Tibial nerve (tissue), 4 donors: ENCODE data around the gene LRRC47. TPM values are rescaled to one million over a fixed set of nuclear protein-coding genes. Genes with fewer than 3 reads are reported as not detected.
A peak's percentile ranks its signal among the peaks of the same experiment; 100 is the strongest.

Source experiments
- DNase-seq, 2 donors: peaks; one replicate each; pipeline ENCODE4 v3.0.0-alpha.2; 2019; ENCODE audit warnings: low spot score in 2 of 2
- H3K27ac ChIP-seq, 4 donors: fragments of 200-600 bp; sonication (generic) in 3 of 4; one replicate each; pipeline ENCODE4 v1.5.1; 2017 to 2019; ENCODE audit warnings: mild to moderate bottlenecking in 1 of 4
- H3K27me3 ChIP-seq, 2 donors: fragments of 200-600 bp; sonication (generic) in 1 of 2; one replicate each; pipeline versions ENCODE4 v1.5.1 to v1.6.0; 2017 to 2019
- H3K36me3 ChIP-seq, 3 donors: fragments of 200-600 bp; sonication (generic); one replicate each; pipeline ENCODE4 v1.5.1; 2018 to 2019
- H3K4me1 ChIP-seq, 4 donors: fragments of 200-600 bp; sonication (generic) in 3 of 4; one replicate each; pipeline ENCODE4 v1.5.1; 2017 to 2019
- H3K4me3 ChIP-seq, 4 donors: fragments of 200-600 bp; sonication (generic) in 3 of 4; one replicate each; pipeline ENCODE4 v1.5.1; 2017 to 2019; ENCODE audit warnings: mild to moderate bottlenecking in 1 of 4, moderate library complexity in 1 of 4
- H3K9me3 ChIP-seq, 4 donors: fragments of 200-600 bp; sonication (generic) in 3 of 4; one replicate each; pipeline ENCODE4 v1.5.1; 2017 to 2019
- EP300 ChIP-seq, 2 donors: sonication (generic); formaldehyde crosslinking; IDR thresholded peaks; one replicate each; pipeline ENCODE4 v1.6.1; 2017; ENCODE audit warnings: antibody characterized with exemption in 2 of 2, mild to moderate bottlenecking in 1 of 2
- POLR2A ChIP-seq, 2 donors: fragments of 450-650 bp; IDR thresholded peaks; one replicate each; pipeline ENCODE4 v1.6.1; 2017; ENCODE audit warnings: antibody characterized with exemption in 2 of 2, mild to moderate bottlenecking in 2 of 2, moderate library complexity in 2 of 2
- WGBS, 2 donors: methylation state at CpG; one replicate each; pipeline ENCODE4 v1.1.5; 2018; 5-methylcytosine and 5-hydroxymethylcytosine counted together
- total RNA-seq, 4 donors: library from RNA; depleted of rRNA; stranded (reverse); fragments of >200 nt; gene quantifications; one replicate each; pipeline ENCODE4 v1.1.0, GENCODE V29; 2016
- TF ChIP-seq, protein P1 (sequence below), 5 experiments: fragments of 200-600 bp in 3 of 5; fragments of 450-650 bp in 2 of 5; sonication (generic) in 3 of 5; IDR thresholded peaks; one replicate each; pipeline ENCODE4 v1.5.1; 2016 to 2019; ENCODE audit warnings: antibody characterized with exemption in 5 of 5, mild to moderate bottlenecking in 3 of 5, moderate library complexity in 2 of 5

Gene LRRC47
- total RNA-seq, 4 donors from 2014 or later = 40.8 to 46.3 (median 42.6) TPM

DNA sequence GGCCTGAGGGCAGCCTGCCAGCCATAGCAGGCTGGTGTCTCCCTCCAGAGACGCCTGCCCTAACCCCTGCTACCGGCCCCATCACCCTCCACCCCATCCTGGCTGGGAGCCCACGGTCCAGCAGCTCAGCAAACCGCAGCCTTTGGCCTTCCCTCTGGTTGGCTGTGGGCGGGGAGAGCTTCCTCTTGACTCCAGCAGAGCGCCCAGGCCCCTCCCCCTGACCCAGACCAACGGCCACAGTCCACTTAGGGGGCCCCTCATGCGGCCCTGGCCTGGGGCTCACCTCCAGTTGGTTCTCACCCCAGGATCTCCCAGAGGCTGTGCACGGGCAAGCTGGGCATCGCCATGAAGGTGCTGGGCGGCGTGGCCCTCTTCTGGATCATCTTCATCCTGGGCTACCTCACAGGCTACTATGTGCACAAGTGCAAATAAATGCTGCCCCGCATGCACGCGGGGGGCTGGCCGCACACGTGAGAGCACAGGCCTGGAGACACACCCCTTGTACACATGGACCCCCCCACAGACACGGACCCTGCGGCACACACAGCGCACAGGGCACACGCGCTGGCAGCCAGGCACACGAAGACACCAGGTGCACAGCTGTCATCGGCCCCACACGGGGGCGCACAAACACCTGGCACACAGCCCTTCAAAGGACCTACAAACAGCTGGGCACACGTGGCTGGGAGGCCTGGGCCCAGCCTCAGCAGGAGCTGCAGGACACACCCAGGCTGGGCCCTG is 20.6 kb downstream of the LRRC47 start:
- peaks cover 0 to 37% (median 16%) of the 10 kb centered on the region in 3 donors for H3K36me3 ChIP-seq
- H3K27me3 ChIP-seq = no peaks in the 10 kb centered on the region
- no peak for TF ChIP-seq EP300 (IDR thresholded peaks at IDR 0.05)
- TF ChIP-seq, protein P1, sequence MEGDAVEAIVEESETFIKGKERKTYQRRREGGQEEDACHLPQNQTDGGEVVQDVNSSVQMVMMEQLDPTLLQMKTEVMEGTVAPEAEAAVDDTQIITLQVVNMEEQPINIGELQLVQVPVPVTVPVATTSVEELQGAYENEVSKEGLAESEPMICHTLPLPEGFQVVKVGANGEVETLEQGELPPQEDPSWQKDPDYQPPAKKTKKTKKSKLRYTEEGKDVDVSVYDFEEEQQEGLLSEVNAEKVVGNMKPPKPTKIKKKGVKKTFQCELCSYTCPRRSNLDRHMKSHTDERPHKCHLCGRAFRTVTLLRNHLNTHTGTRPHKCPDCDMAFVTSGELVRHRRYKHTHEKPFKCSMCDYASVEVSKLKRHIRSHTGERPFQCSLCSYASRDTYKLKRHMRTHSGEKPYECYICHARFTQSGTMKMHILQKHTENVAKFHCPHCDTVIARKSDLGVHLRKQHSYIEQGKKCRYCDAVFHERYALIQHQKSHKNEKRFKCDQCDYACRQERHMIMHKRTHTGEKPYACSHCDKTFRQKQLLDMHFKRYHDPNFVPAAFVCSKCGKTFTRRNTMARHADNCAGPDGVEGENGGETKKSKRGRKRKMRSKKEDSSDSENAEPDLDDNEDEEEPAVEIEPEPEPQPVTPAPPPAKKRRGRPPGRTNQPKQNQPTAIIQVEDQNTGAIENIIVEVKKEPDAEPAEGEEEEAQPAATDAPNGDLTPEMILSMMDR (IDR thresholded peaks at IDR 0.05) = peak in 1 of 5 experiments; percentile 23
- peaks cover 0 to 52% (median 40%) of the 10 kb centered on the region in 4 donors for H3K4me1 ChIP-seq
- WGBS, 2 donors = 41 to 43% methylated on average over 16 to 17 of the region's 27 CpGs
- DNase-seq = no peak
- H3K4me3 ChIP-seq = peak overlapping the region in 1 of 4 donors; percentile 5
- H3K27ac ChIP-seq = peak overlapping the region in 2 of 4 donors; percentile 22 to 89
- H3K9me3 ChIP-seq = no peaks in the 10 kb centered on the region

DNA sequence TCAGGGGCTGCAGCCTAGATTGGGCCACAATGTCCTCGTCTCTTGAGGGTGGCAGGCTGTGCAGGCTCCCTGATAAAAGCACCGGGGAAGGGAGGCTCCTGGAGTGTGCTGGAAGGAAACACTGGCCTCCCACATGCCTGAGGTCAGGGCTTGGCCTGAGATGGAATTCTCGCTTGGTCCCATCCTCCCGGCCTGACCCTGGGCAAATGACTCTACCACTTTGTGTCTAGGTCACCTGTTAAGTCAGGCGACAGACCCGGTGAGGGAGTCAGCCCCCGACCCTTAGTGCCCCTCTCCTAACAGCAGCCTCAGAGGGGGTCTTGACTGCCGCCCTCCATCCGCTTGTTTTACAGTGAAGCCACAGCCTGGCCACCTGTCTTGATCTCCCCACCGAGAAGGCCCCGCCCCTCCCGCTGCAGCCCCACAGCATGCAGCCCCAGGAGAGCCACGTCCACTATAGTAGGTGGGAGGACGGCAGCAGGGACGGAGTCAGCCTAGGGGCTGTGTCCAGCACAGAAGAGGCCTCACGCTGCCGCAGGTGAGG is 21.3 kb downstream of the LRRC47 start:
- 32 to 47% methylated on average over 10 to 12 of the region's 17 CpGs for WGBS, 2 donors
- H3K27me3 ChIP-seq = no peaks in the 10 kb centered on the region
- peaks cover 0 to 52% (median 40%) of the 10 kb centered on the region in 4 donors for H3K4me1 ChIP-seq
- TF ChIP-seq EP300 (IDR thresholded peaks at IDR 0.05) = no peak
- no peak for TF ChIP-seq POLR2A (IDR thresholded peaks at IDR 0.05)
- TF ChIP-seq, protein P1 (IDR thresholded peaks at IDR 0.05) = no peak
- peak overlapping the region in 2 of 4 donors; percentile 22 to 89 for H3K27ac ChIP-seq
- H3K9me3 ChIP-seq = no peaks in the 10 kb centered on the region
- no peak for DNase-seq
- H3K36me3 ChIP-seq = peaks cover 0 to 30% (median 10%) of the 10 kb centered on the region in 3 donors
- peak overlapping the region in 1 of 4 donors; percentile 5 for H3K4me3 ChIP-seq

- no peaks in the 10 kb centered on the region for H3K27me3 ChIP-seq
- H3K4me3 ChIP-seq = no peak overlapping the region
- H3K9me3 ChIP-seq = no peaks in the 10 kb centered on the region
- TF ChIP-seq POLR2A (IDR thresholded peaks at IDR 0.05) (no peak), EP300 (IDR thresholded peaks at IDR 0.05) (no peak)
- TF ChIP-seq, protein P1 (IDR thresholded peaks at IDR 0.05) = no peak
- 59 to 73% methylated on average over 14 to 19 of the region's 19 CpGs for WGBS, 2 donors
- peaks cover 0 to 24% (median 4%) of the 10 kb centered on the region in 3 donors for H3K36me3 ChIP-seq
- H3K27ac ChIP-seq = peak overlapping the region in 2 of 4 donors; percentile 89 to 92
- DNase-seq = no peak
- peaks cover 0 to 52% (median 40%) of the 10 kb centered on the region in 4 donors for H3K4me1 ChIP-seq
These were observed 21.9 kb downstream of the LRRC47 start for GRCh38 chr1:3774276-3774945.

DNA sequence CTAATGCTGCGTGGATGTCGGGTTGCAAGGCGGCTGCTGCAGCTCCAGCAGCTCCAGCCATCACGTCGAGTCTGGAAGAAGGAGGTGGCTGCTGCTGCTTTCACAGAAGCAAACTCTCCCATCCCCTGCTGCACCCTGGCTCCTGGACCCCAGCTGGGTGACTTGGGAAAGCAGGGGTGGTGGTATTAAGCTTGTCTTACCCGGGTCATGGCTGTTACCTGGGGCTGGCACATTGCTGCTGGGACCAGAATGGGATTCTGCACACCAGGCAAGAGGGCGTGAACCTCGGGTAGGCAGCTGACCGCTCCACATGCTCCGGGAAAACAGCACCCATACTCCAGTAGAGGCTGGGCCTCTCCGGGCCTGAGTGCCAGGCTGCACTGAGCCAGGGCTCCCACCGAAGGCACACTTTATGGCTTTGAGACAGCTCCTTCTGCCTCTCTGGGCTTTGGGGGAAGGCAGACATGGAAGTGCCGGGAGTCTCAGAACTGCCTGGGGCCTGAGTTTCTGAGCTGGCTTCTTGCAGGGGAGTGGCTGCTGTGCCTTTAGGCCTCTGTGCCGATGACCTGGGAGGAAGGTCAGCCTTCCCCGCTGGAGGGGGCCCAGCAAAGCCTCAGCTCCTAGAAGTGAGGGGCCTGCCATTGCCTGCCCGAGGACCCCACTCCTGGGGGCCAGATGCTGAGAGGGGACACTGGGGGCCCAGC is 22.6 kb downstream of the LRRC47 start:
- no peaks in the 10 kb centered on the region for H3K27me3 ChIP-seq
- peaks cover 0 to 52% (median 40%) of the 10 kb centered on the region in 4 donors for H3K4me1 ChIP-seq
- peak overlapping the region in 3 of 4 donors; percentile 26 to 92 (median 89) for H3K27ac ChIP-seq
- 71 to 76% methylated on average over 12 to 13 of the region's 16 CpGs for WGBS, 2 donors
- DNase-seq = no peak
- H3K36me3 ChIP-seq = peaks cover 0 to 18% (median 0%) of the 10 kb centered on the region in 3 donors
- no peak overlapping the region for H3K4me3 ChIP-seq
- no peaks in the 10 kb centered on the region for H3K9me3 ChIP-seq
- TF ChIP-seq EP300 (IDR thresholded peaks at IDR 0.05) (no peak), POLR2A (IDR thresholded peaks at IDR 0.05) (no peak)
- TF ChIP-seq, protein P1 (IDR thresholded peaks at IDR 0.05) = no peak
